Skin epidermis (tissue), 12 donors: ENCODE results near the gene TTC39C.

Experiments used
- H3K27ac ChIP-seq, 21 experiments: fragments of 200-600 bp; sonication (generic) in 11 of 21; one replicate each; pipeline ENCODE4 v1.5.0; 2020; ENCODE audit warnings: mild to moderate bottlenecking in 3 of 21, inconsistent platforms in 2 of 21, moderate library complexity in 2 of 21
- H3K4me3 ChIP-seq, 7 experiments: fragments of 200-600 bp; sonication (generic) in 2 of 7; one replicate each; pipeline ENCODE4 v1.5.0; 2020; ENCODE audit warnings: inconsistent platforms in 2 of 7, mild to moderate bottlenecking in 2 of 7, moderate library complexity in 1 of 7

The TTC39C gene

GRCh38 chr18:24161304-24161703 lies 146.8 kb downstream of the TTC39C start:
- H3K27ac ChIP-seq = no peak overlapping the region

GRCh38 chr18:24168496-24168895 lies 153.9 kb downstream of the TTC39C start:
- no peak overlapping the region for H3K27ac ChIP-seq
- H3K4me3 ChIP-seq = no peak overlapping the region

More at GRCh38 chr18:24161304-24161703, 146.8 kb downstream of the TTC39C start:
- no peak overlapping the region for H3K4me3 ChIP-seq

- Histone ChIP-seq H3K27ac (no peak overlapping the region), H3K4me3 (no peak overlapping the region)
Measured at GRCh38 chr18:24170360-24170759, 155.8 kb downstream of the TTC39C start.

GRCh38 chr18:24173997-24174396 lies 159.4 kb downstream of the TTC39C start:
- Histone ChIP-seq H3K27ac (no peak overlapping the region), H3K4me3 (no peak overlapping the region)

GRCh38 chr18:24176727-24177416 lies 162.3 kb downstream of the TTC39C start:
- Histone ChIP-seq H3K27ac (no peak overlapping the region), H3K4me3 (no peak overlapping the region)

GRCh38 chr18:24177499-24178133 lies 163.1 kb downstream of the TTC39C start:
- no peak overlapping the region for H3K27ac ChIP-seq

GRCh38 chr18:24180048-24180447 lies 165.5 kb downstream of the TTC39C start:
- no peak overlapping the region for H3K27ac ChIP-seq
- H3K4me3 ChIP-seq = no peak overlapping the region

More at GRCh38 chr18:24177499-24178133, 163.1 kb downstream of the TTC39C start:
- no peak overlapping the region for H3K4me3 ChIP-seq

- Histone ChIP-seq H3K4me3 (no peak overlapping the region), H3K27ac (no peak overlapping the region)
Measured at GRCh38 chr18:24181806-24182205, 167.3 kb downstream of the TTC39C start.
